CD4-positive, alpha-beta T cell treated with Interleukin-12 subunit alpha and Interleukin-12 subunit beta, for 1 hour (primary cell): ENCODE results near the gene SIRT7.
A peak's percentile ranks its signal among the peaks of the same experiment; 100 is the strongest.

Experiments used
- DNase-seq: peaks from one replicate; pipeline ENCODE4 v3.0.0-alpha.2; 2020

Gene SIRT7

DNA sequence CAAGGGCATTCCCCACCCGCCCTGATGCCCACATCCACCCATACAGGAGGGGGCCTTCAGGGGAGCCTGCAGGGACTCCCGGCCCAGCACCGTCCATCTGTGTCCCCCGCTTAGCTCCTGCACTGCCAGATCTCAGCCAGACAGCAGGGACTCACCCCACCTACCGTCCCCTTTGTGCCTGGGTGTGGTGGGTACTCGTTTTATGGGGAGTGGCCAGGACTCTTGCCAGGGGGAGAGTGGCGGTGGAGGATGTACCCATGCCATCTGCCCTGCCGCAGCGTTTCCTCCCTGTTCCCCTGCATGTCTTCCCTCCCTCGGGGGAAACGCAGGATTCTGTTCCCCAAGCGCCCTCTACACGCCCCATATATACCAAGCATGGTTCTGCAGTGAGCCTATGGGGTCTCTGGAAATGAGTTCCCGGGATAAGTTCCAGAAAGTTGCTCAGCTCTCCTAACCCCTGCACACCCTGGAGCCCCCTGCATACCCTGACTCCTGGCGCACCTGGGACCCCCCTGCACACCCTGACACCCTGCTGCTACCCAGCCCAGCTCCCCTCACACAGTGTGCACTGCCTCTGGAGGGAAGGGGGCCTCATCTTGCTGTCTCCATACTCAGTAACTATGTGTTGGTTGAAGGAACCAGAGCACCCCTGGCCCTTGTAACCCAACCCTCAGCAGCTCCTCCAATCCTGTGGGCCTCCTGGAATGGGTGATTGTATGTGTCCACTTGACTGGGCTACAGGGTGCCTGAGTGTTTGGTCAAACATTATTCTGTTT, 13.8 kb upstream of the SIRT7 start:
- DNase-seq, result no peak

DNA sequence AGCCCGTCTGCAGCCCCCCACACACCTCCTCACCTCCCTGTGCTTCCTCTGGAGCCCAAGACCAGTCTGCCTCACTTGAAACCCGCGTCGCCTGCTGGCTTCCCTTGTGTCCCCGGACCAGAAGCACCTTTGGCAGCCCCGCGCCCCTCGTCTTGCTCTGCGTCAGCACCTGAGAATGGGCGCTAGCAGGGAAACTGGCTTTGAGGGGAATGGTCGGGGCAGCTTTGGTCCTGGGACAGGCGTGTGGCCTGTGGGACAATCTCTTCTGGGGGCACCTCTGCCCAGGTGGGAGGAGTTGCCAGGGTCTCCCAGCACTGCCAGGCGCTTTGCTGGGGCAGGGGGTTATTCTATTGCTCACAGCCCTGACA, 13.2 kb upstream of the SIRT7 start:
- no peak for DNase-seq

DNA sequence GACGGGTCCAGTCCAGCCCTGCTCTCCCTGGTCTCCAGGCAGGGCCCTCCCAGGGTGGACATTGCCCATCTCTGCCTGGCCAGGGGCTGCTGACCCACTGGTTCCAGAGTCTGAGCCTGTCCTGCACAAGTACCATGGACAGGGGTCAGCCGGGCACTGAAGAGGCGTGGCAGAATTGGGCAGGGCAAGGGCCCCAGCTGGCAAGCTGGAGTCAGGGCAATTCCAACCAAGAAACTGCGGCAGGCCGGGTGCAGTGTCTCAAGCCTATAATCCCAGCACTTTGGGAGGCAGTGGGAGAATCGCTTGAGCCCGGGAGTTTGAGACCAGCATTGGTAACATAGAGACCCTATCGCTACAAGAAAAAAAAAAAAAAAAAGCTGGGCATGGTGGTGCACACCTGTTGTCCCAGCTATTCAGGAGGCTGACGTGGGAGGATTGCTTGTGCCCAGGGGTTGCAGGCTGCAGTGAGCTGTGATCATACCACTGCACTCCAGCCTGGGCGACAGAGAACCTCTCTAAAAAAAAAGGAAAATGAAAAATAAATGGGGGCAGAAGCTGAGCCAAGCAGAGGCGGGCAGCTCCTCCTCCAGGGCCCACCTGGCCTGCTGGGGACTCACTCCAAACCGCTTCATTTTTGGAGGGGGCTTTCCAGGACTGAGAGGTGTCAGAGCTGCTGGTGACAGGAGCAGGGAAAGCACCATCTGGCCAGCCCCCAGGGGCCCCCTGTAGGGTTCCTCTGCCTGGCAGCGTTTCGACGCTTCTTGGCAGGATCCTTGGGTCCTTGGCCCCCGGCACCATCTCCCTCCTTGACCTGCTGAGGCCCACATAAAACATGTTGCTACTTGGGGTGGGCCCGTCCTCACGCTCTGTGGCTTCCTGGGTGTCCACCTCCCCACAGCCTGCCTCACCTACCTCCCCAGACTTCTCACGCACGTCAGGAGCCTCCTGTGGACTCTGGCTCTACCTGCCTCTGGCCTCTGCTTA, 12.5 kb upstream of the SIRT7 start:
- no peak for DNase-seq

DNA sequence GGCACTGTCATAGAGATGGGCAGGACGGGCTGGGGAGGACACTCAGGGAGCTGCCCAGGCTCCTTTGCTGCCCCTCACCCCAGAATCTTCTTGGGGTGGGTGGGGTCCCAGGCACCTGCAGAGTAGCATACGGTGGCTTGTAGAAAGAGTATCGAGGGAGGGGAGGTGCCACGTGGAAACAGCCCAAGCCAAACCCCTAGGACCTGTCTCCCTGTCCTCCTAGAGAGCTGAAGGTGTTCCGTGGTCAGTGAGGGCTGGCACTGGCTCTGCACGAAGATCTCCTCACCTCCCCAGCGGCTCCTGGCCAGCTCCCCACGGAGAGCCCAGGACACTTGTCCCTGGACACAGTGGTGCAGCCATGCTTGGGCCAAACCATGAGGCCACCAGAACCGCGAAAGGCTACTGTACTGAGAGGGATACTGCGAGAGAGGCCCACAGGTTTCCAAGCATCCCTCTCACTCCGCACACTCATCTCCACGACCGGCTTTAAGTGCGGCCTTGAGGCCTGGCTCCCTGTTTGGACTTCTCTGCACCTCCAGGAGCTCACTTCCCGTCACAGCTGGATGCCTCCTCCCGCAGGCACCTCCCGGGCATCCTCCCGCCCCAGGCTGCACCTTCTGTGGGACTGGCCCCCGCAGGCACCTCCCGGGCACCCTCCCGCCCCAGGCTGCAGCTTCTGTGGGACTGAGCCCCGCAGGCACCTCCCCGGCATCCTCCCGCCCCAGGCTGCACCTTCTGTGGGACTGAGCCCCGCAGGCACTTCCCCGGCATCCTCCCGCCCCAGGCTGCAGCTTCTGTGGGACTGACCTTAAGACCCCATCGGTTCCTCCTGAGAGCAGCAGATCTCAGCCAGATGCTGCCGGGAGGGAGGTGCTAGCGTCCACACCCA, 11.5 kb upstream of the SIRT7 start:
- DNase-seq, result no peak

DNA sequence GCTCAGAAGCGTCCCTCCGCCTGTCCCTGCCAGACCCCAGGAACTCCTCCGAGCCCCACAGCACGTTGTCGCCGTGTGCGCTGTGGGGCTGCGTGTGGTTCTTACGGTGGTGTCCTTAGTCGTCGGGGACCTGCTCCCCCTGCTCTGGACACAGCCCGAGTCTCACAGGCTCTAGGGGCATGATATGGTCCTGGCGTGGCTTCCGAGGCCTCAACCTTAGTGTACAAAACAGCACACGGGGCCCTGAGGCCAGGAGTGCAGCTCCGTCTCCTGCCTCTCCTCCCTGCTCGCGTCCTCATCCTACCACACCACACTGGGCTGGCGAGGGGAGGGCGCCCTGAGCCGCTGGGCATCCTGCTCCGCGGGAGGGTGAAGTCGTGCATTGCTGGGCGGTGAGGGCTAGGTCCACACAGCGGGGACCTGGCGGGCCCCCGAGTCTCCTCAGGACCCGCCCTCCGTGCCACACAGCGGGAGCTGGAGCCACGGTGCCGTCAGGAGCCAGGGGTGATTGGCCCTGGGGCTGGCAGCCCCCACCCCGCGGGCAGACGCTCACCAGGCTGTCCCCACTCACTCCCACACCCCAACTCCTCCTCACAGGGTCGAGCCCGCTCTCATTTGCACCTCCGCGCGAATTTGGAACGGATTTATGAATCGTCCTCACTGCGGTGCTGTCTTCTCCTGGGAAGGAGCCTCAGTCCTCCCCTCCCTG, 10.7 kb upstream of the SIRT7 start:
- no peak for DNase-seq

DNA sequence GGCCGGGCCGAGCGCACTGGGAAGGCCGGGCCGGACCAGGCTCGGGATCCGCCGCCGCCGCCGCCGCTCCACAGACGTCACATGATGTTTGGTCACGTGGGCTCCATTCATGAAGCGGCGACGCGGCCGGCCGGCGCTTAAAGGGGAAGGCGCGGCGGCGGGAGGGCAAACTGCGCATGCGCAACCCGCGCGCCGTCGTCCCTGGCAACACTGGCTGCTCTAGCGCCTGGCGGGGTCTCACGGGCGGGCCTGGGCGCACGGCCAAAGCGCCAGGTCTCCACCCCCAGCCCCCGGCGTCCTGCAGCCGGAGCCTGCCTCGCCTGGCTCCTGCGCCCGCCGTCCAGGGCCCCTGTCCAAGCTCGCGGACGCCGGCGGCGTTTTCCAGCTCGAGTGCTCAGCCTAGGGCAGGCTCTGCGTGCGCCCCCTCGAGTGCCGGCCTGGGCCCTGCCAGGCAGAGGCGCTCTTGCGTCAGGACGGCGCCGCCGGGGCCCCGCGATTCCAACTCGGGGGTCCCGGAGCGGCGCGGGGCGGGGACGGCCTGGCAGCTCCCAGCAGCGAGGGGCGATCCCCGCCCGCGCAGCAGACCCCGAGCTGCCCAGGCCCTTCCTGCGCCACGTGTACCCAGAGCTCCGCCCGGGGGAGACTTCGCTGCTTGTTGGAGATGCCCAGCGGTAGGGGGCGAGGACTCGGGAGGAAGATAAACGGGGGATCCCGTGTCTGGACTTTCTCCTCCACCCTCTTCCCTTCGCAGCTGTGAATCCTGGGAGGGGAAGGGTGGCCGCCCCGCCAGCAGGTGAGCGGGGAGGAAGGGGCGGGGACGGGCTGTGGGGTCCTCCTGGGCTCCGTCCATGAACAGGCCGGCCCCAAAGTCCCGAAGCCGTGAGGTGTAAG, 9.9 kb upstream of the SIRT7 start, which contains the start of gene MAFG:
TSS of gene MAFG (minus strand) at position 83 of the 891 bp plus-strand sequence. CDS start 4,550 bp downstream, outside the sequence.
- DNase-seq, result peak; percentile 92

DNA sequence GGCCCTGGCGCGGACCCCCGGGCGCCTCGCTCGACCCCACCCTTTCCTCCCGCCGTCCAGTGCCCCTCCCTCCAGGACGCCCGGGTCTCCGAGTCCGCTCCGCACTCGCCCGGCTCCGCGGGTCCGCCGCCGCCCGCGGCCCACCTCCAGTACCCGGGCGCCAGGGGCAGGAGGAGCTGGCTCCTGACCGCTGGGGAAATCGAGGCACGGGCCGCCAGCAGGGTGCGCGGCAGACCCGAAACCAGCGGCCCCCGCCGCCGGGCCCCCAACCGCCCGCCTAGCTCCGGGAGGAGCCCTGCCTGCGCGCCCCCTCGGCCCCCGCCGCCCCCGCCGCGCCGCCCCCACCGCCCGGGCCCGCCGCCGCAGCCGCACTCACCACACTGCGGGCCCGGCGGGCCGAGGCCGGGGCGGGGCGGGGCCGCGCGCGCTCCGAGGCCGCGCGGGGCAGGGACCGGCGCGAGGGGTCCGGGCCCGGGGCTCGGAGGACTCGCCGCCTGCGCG, 9.2 kb upstream of the SIRT7 start:
- no peak for DNase-seq

DNA sequence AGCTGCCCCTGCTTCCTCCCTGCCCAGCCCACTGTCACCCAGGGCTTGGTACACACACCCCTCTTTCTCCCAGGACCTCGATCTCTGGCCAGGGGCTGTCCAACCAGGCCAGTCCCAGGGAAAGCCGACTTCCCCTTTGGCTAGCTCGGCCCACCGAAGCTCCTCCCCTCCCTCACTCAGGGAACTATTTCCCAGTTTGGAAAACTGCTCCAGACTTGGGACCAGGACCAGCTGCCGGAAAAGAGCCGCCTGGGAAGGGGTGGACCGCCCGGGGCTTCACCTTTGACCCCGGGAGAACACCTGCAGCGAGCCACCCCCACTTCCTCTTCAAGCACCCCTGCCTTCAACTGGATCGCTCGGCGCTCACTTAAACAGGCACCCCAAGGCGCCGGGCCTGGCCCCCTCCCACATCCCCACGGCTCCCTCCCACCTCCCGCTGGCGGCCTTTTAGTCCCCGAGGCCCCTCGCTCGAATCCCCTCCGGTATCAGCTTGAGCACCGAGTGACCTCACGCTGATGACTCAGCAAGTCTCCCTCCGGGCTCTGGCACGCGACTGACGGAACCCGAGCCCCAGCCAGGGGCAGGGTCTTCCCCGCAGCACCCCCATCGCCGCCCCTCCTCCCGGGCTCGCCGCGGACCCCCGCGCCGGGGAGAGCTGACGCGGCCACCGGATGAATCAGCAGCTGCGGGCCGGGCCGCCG, 8.6 kb upstream of the SIRT7 start:
- DNase-seq, result peak; percentile 55

DNA sequence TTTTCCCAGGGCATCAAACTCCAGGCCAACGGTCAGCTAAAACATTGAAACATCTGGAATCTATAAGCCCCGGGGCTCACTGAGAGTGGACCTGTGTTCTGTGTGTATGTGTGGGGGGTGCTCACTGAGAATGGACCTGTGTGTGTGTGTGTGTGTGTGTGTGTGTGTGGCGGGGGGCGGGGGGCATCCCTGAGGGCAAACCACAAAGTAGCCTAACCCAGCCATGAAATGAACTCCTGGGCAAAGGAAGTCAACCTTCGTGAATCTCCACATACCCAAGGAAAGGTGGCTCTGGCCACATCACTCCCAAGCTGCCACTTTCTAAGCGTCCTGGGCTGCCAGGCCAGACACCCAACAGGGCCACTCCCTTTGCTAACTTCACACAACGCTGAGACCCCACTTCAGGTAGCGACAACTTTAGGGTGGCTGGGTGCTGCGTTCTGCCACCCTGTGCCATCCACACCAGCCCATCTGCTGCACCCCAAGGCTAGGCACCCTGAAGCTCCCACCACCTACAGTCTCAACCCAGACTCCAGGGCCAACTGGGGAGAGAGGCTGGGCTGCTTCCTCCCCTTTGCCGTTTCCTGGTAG, 8.0 kb upstream of the SIRT7 start:
- DNase-seq, result no peak

DNA sequence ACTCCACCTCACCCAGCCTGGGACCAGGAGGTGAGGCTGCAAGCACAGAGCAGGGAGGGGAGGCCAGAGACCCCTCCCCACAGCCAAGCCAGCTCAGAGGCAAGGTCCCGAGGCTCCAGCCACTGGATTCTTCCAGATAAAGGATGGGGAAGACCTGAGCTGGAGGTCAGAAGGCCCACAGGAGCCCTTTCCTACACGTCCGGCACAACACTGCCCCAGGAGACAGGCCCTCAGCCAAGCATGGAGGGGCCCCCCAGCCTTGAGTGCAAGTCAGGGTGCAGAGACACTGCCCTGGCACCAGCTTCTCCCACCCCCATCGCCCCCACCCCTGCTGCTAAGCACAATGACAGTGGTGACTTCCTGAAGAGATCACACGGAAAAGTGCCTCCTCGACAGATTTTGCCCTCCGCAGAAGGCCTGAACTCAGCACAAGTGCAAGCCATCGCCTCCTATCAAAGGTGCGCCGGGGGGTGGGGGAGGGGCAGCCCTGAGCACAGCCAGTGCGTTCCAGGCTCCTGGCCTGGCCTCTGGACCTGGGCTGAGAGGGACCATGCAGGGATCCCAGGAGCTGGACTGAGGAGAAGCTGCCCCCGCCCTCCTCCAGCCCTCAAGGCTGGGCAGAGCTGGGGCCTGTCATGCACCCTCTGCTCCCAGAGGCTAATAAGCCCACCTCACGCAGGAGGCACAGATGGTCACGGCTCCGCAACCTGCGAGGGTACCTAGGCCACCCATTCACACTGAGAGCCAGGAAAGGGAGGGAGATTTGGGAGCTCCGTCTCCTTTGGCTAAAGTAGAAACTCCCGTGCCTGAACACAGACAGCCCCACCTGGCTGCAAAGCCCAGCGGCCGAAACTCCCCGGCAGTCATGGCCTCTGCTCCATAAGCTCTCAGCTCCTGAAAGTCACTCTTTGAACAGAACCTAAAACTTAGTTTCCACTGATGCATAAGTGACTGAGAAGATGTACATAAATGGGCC, 6.9 kb upstream of the SIRT7 start:
- DNase-seq, result peak; percentile 32

DNA sequence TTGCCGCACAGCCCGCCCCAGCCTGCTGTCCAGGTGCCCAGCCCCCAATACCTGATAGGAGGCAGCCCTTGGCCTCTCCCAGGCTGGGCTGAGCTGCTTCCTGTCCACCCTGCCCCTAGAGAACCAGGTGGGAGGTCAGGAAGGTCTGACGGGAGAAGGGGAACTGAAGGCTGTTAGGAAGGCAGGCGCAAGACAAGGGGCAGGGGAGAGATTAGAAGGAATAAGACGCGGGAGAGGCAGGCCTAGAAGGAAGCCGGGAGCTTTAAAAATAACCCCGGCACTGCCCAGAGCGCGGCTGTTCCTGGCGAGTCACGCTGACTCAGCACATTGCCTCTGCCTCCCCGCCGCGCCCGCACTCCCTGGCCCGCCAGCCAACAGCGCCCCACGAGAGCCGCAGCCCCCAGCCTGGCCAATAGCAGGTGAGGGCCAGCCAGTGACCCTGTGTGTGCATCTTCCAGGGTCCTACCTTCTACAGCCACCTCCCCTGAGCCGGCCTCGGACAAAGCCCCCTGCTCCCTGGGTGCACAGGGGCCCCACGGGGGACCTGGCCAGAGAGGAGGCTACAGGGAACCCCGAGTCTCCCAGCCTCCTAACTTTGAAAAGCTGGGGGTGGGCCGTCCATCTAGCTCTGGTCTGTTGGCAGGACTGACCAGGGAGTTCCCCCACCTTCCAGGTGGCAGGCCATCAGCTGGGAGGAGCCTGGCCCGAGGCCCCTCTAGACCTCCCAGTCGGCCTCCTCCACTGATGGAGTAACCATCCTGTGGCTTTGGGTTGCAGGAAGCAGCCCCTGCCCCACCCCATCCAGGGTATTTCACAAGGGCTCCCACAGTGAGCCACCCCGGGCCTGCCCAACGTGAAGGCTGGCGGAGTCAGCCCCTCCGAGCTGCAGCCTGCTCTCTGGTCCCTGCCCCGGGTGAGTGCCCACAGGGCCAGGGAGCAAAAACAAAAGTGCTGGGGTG, 5.6 kb upstream of the SIRT7 start:
- DNase-seq, result peak; percentile 27

DNA sequence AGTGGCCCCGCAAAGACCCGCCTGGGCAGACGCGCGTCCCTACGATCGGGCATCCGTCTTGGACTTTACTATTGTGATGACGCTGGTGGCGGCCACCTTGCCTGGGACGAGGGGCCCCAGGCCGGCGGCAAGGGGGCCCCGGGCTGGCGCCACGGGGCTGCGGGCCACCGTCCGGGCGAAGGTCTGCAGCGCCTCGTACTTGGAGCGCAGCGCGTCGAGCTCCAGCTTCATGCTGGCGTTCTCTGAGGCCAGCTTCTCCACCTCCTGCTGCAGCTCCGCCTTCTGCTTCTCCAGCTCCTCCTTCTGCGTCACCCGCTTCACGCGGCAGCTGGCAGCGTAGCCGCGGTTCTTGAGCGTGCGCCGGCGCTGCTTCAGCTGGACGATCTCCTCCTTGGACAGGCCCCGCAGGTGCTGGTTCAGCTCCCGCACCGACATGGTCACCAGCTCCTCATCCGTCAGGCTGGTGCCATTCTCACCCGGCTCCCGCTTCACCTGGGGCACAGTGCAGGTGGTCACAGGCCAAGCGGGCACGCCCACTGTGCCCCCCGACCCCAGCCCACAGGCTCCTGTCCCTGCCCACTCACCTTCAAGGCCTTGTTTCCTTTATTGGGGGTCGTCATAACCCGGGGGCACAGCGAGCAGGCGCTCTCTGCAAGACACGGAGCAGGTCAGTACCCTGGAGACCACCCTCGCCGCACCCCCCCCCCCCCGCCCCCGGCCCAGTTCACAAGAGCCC, 4.8 kb upstream of the SIRT7 start:
- no peak for DNase-seq

DNA sequence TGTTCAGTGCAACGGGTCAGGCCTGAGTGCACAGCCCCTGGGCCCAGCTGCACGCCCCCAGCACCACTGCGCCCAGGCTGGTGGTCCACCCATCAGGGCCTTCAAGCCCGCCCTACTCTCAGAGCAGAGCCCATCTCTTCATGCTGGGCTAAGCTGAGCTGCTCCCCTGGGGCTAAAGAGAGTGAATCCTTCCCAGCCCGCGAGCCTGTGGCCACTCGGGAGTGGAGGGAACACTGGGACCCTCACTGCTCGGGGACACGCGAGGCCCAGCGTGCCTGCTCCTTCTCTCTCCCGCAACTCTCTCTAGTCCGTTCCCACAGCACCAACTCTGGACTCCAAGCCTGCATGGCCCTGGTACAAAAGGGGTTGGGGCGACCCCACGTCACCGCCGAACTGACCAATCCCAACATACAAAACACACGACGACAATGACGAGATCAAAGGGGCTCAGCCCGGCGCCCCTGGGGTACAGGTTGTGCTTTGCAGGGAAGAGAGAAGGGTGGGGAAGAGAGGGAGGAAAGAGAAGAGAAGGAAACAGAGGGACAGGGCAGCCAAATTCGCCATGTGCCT, 4.1 kb upstream of the SIRT7 start:
- no peak for DNase-seq

DNA sequence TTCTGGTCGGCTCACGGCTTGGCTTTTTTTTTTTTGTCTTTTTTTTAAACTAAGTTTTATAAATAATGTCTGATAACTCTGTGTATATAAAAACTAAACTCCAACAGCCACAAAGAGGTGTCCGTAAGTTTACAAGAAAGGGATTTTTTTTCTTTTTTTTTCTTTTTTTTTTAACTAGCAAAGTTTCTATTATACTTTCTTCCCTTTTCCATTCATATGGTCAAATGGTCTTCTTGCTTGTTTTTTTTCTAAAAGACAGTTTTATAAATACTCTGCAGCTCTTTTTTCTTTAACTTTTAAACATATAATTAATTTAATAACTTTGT, 3.5 kb upstream of the SIRT7 start:
- no peak for DNase-seq

DNA sequence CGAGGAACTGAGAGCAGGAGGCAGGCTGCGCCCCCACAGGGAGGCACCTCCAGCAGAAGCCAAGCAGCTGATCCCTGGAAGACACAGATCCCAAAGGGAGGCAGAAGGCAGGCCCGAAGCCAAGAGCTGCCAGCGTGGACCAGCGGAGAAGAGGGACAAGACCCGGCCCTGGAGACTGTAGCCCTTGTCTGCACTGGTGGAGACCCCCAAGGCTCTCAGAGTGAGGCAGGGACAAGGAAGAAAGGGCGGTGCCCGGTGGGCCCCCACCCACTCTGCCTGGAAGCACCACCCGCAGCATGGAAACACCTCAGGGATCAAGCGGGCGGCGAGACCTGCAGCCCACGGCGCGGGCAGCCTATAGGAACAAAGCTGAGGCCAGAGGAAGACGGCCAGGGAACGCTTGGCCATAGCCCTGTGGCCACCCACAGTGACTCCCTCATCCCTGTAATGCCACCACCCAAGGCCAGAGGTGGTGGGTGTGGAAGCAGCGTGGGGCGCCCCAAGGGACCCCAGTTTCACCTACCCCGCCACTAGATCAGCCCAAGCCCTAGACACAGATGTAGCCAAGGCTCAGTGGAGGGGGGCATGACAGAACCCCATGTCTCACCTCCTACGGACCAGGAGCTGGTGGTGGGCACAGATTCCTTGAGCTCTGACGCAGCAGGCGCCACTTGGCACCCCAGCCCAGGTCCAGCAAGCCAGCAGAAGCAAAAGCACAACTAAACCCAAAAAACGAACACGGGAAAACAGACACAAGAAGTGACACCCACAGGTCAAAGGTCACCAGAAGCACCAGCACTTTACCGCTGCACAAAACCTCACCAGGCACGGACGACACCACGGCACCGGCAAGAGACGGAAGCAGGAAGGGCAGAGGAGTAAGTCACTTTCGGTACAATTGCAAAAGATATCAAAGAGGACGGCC, 2.9 kb upstream of the SIRT7 start:
- DNase-seq, result no peak
